ENCODE measurements around the gene GRAP.

GRAP gene

DNA sequence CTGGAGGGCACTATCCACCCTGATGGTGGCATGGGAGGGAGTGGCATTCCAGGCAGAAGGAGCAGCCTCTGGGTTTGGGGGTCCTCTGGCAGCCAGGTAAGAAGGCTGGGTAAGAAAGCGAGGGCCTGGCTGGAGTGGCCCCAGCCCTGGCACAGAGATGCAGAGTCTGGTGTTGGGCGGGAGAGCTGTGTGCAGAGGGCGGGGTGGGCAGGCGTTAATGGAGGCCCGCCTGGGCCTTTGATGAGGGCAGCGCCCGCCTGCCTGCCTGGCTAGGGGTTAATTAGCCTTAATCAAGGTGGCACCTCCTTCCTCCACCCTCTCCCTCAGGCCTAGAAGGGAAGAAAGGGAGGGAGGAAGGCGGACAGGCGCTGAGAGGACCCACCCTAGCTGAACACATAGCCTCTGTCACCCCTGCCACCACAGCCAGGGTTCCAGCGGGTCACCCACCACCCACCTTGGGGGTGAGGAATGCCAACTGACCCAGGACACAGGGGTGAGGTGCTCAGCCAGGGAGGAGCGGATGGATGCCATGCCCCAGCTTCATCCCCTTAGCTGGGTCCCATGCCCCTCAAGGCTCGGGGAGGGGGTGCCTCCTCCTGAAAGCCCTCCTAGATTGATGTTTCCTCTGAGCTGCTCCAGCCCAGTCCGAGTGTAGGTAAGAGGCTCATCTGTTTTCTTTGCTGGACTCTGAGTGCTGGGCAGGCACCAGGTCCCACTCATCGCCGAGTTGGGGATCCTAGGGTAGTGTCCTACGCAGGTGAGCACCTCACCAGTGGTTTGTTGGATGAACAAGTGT is 28.8 kb downstream of the GRAP start:
- FAIRE-seq, result no peak

DNA sequence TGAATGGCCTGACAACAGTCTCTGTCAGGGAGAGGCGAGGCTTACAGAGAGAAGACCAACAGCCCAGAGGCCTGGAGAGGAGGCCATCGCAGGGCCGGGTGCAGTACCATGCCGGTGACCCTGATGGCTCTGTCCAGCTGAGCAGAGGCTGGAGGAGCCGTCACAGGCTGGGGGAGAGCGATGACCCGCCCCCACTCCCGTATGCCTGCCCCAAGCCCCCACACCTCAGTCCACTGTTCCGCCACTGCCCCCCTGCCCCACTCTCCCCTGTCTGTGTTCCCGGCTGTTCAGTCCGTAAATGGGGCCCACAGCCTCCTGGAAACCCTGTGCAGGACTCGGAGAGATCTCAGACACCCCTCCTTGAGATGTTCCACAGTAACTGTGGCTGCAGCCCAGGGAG is 29.4 kb downstream of the GRAP start:
- FAIRE-seq, result no peak

GRCh38 chr17:19016881-19017280 is 29.9 kb downstream of the GRAP start:
- FAIRE-seq, result no peak

DNA sequence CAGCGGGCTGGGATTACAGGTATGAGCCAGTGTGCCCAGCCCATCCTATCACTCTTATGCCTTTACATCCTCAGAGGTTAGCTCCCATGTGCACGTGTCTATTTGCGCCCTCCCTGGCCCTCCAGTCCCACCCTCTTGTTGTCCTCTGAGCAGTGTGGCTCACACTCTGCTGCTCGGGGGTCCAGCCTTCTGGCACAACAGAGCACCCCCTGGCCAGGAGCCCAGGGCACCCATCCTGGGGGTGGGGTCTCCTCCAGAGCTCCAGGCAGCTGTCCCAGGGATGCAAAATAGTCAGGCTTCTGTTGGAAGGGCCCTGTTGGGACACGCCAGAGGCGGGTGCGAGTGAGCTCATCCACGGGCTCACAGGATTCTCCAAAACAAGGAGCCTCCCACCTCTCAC is 30.5 kb downstream of the GRAP start:
- no peak for FAIRE-seq

DNA sequence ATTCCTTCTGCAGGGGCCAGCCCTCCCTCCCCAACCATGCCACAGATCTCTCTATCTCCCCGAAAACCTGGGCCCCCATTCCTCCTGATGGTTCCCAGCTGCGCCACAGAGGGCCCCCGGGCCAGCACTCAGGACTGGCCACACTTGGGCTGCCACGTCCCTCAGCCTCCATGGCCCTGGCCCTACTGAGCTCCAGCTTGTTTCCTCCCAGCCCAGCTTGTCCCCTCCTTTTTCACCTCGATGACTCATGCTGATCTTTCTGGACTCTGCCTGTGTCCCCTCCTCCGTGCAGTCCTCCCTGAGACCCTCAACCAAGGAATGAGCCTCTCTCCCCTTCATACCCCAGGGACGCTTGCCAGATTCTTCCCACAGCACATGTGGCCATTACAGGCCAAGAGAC is 31.3 kb downstream of the GRAP start:
- no peak for FAIRE-seq

DNA sequence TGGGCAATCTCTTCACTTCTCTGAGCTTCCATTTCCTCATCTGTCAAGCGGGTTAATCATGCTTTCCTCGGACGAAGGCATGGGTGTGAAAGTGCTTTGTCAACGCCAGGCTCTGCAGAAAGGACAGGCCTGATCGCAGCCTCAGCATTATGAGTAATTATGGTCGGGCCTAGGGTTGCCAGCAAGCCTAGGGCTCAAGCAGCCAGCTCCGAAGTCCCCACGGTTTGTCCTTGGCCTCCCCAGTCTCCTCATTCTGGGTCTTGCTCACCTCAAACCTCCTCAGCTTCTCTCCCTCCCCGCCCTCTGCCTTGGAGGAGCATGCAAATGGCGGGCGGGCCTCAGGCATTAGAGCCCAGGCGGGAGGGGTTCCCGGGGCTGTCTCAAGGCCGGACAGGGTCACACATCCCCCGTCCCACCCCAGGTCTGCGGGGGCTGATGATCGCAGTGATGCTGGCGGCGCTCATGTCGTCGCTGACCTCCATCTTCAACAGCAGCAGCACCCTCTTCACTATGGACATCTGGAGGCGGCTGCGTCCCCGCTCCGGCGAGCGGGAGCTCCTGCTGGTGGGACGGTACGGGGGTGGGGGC is 32.0 kb downstream of the GRAP start:
- FAIRE-seq, result no peak

DNA sequence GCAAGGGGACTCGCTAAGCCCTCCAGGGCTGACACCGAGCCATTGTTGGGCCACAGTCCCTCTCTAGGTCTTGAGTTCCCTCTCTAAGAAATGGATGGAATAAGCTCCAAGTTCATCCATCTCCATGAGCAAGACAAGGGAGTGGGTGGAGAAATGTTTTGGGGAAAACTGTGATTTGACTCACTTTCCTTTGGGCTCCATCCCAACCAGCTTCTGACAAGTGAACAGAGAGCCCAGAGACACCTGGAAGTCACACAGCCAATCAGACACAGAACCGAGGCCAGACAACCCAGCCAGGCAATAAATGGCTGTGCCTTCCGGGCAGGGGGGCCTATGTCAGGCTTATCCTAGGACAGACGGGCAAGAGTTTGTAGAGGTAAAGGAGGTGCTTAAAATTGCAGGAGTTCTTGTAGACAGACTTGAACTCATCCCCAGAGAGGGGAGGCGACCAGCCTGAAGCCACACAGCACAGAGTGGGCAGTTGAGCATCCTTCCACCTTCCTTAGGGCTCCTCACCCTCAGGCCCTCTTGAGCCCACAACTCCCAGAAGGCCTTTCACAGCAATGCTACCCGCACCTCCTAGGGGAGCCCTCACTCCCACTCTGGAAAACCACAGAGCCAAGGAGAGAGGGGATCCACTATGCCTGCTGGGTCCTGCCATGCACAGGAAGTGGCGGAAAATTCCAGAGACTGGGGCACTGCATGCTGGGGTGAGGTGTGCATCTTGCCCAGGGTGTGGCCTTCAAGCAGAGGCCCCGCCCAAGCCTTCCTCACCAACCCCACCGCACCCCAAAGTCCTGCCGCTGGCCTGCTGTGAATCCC is 32.7 kb downstream of the GRAP start:
- no peak for FAIRE-seq

GRCh38 chr17:19013226-19013625 is 33.5 kb downstream of the GRAP start:
- no peak for FAIRE-seq

GRCh38 chr17:19012171-19013080 is 34.3 kb downstream of the GRAP start:
- no peak for FAIRE-seq

GRCh38 chr17:19011581-19011980 is 35.2 kb downstream of the GRAP start:
- FAIRE-seq, result no peak

GRCh38 chr17:19010729-19011505 is 35.8 kb downstream of the GRAP start:
- no peak for FAIRE-seq

- FAIRE-seq, result no peak
Observed at GRCh38 chr17:19009970-19010369, 36.8 kb downstream of the GRAP start.

DNA sequence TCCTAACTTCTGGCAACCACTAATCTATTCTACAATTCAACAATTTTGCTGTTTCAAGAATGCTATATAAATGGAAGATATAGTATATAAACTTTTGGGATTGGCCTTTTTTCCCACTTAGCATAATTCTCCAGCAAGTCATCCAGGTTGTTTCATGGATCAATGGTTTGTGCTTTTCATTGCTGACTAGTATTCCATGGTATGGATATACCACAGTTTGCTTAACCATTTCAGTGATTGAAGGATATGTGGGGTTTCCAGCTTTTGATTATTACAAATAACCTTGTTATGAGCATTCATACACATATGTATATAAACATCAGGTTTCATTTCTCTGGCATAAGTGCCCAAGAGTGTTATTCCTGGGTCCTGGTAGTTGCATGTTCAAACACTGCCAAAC is 40.1 kb downstream of the GRAP start:
- FAIRE-seq, result no peak

GRCh38 chr17:19005789-19006430 is 40.8 kb downstream of the GRAP start:
- no peak for FAIRE-seq

DNA sequence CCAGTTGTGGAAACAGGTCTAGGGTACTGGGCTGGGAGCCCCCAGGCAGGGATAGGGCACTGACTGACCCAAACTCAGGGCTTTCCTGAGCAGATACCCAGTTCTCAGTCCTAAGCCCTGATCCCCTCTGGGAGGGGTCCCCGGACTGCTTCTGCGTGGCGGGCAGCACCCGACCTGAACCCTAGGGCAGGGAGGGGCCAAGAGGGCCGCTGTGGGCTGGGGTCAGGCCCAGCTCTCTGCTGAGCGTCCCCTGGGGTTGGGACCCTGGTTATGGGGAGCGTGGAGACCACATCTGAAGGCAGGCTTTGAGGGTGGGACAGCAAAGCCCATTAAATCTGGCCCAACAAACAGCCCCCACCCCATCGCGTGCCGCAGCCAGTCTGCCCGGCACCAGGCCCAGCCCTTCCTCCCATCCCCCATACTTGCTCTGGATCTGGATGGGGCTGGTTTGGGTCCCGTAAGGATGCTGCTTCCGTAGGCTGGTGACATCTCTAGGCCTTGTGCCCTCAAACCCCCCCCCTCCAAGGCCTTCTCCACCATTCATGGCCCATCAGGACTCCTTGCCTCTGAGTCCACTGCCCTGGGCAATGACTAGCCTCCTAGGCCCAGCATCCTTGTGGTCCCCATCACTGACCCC is 41.5 kb downstream of the GRAP start:
- FAIRE-seq, result no peak

- no peak for FAIRE-seq
Observed at GRCh38 chr17:19004421-19005136, 42.2 kb downstream of the GRAP start, which contains the start of gene FAM83G. Gene FAM83G (minus strand): TSS chr17:19004764. CDS start chr17:19004041, 723 bp downstream.

DNA sequence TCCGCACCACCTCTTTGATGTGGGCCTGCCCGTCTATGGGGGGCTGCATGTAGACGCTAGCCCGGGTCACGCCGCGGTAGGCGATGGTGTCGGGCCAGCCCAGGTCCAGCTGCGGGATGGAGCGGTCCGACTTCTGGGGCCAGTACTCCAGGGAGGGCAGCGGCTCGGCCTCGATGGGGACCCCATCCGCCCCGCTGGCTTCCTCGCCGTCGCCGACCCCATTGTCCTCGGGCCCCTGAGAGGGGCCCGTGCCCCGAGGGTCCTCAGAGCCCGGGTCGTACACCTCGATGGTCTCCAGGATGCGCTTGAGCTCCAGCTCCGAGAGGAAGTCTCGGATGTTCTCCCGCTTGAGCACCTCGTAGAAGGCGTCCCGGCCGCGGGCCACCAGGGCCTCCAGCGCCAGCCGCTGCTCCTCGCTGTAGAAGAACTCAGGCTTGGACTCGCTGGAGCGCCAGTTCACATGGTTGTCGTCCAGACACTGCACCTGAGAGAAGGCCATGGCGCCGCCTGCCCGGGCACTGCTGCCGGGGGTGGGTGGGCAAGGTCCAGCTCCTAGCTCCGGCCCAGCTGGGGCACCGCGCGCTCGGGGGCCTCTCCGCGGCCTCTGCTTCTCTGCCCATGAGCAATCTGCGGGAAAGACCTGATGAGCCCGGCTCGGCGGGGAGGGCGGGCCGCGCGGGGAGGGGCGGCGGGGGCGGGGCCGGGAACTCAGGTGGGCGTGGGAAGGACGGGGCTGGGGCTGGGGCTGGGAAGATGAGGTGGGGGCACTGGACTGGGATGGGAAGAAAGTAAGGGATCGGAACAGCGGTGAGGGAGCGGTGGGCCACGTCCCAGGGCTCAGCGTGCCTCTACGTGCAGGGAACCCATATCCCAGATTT is 43.0 kb downstream of the GRAP start:
- no peak for FAIRE-seq

- no peak for FAIRE-seq
Observed at GRCh38 chr17:19002805-19003542, 43.8 kb downstream of the GRAP start.

Data from G401.6 (cell line).